Esophagus squamous epithelium (tissue), 5 donors: ENCODE data around the gene CHPF2. TPM values are rescaled to one million over a fixed set of nuclear protein-coding genes. Genes with fewer than 3 reads are reported as not detected.

Experiments
- DNase-seq: peaks from one replicate; lab custom pipeline; 2025; lab: John Stamatoyannopoulos, UW
- H3K27ac ChIP-seq, 4 donors: fragments of 200-600 bp; sonication (generic); one replicate each; pipeline ENCODE4 v1.5.1; 2016 to 2019; ENCODE audit warnings: mild to moderate bottlenecking in 1 of 4
- H3K27me3 ChIP-seq, 4 donors: fragments of 200-600 bp; sonication (generic); 1 replicate in 3 of 4; 2 replicates in 1 of 4; pipeline versions ENCODE4 v1.5.1 to v1.6.0; 2017 to 2021; ENCODE audit warnings: antibody characterized with exemption in 1 of 4
- H3K36me3 ChIP-seq, 3 donors: fragments of 200-600 bp; sonication (generic); one replicate each; pipeline ENCODE4 v1.5.1; 2016 to 2019
- H3K4me1 ChIP-seq, 3 donors: fragments of 200-600 bp; sonication (generic); one replicate each; pipeline ENCODE4 v1.5.1; 2017 to 2019
- H3K4me3 ChIP-seq, 4 donors: fragments of 200-600 bp; sonication (generic); 1 replicate in 3 of 4; 2 replicates in 1 of 4; pipeline ENCODE4 v1.5.1; 2016 to 2019; ENCODE audit warnings: mild to moderate bottlenecking in 2 of 4, moderate library complexity in 1 of 4
- H3K9me3 ChIP-seq, 3 donors: fragments of 200-600 bp; sonication (generic); one replicate each; pipeline ENCODE4 v1.5.1; 2016 to 2019
- POLR2A ChIP-seq, 4 donors: fragments of 450-650 bp; IDR thresholded peaks; one replicate each; pipeline ENCODE4 v1.6.1; 2017; ENCODE audit warnings: antibody characterized with exemption in 4 of 4, mild to moderate bottlenecking in 4 of 4, moderate library complexity in 3 of 4
- WGBS, 2 donors: methylation state at CpG; one replicate each; pipeline ENCODE4 v1.1.5; 2018; 5-methylcytosine and 5-hydroxymethylcytosine counted together
- intact Hi-C: fragments of 100-400 bp; cut with DNase I; formaldehyde crosslinking; loops from one replicate; pipeline ENCODE4 v1.15.0; 2022
- total RNA-seq, 4 donors: library from RNA; depleted of rRNA; stranded (reverse); fragments of >200 nt; gene quantifications; one replicate each; pipeline ENCODE4 v1.1.0, GENCODE V29; 2016
- TF ChIP-seq, protein P1 (sequence below), 6 experiments: fragments of 450-650 bp in 4 of 6; fragments of 200-600 bp in 2 of 6; sonication (generic) in 2 of 6; IDR thresholded peaks; one replicate each; pipeline ENCODE4 v1.5.1; 2016 to 2019; ENCODE audit warnings: antibody characterized with exemption in 6 of 6, mild to moderate bottlenecking in 4 of 6, moderate library complexity in 4 of 6
- donor health status: DM: yes; HTN: yes; CAD: no.

CHPF2 gene
- total RNA-seq, 4 donors from 2014 or later, result 21.8 to 23.5 (median 22.3) TPM

DNA sequence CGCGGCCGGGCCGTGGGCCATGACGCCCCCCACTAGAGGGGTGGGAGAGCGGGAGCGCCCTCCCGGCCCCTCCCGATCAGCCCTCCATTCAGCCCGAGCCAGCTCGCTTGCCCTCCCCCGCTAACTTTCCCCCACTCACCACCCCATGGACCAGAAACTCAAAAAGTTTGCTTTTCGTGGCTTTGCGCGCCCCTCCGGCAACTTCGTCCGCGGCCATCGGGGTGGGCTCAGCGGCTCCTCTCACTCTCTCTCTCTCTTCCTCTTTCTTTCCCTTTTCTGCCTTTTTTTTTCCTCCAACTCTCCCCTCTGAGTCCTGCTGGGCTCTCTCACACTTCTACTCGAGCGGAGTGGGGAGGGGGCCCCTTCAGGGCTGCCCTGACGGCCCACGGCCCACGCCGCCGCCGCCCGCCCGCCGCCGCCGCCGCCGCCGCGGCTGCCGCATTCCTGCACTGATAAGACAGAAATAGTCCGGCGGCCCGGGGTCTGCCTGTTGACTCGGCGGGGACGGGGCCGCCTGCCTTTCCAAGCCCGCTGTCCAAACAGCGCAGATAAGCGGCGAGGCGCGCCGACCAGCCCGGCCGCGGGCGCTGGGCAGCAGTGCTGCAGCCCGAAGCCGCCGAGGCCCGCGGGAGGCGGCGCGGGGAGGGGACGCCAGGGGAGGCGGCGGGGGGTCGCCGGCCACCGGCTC is 16.2 kb downstream of the CHPF2 start, which contains the start of gene SMARCD3:
Gene SMARCD3, minus strand, starts transcription at position 349 of the 688 bp plus-strand sequence. Its CDS starts 132 bp downstream, at position 217.
- intact Hi-C loops, result loop anchor here (5.0 kb wide), 1 partner anchor 54 kb away; no protein-coding TSS in a partner anchor
- Histone ChIP-seq H3K36me3 (no peaks in the 10 kb centered on the region), H3K27me3 (peaks cover 0 to 71% (median 0%) of the 10 kb centered on the region in 4 donors), H3K4me3 (peak within 1 kb of the TSS; percentile 31 to 78 (median 58)), H3K9me3 (no peaks in the 10 kb centered on the region), H3K27ac (peak within 1 kb of the TSS; percentile 71 to 92 (median 86)), H3K4me1 (peaks cover 55 to 99% (median 63%) of the 10 kb centered on the region in 3 donors)
- DNase-seq, result no peak
- WGBS, 2 donors, result 1% methylated on average over 28 to 35 of the region's 71 CpGs
- TF ChIP-seq, protein P1, sequence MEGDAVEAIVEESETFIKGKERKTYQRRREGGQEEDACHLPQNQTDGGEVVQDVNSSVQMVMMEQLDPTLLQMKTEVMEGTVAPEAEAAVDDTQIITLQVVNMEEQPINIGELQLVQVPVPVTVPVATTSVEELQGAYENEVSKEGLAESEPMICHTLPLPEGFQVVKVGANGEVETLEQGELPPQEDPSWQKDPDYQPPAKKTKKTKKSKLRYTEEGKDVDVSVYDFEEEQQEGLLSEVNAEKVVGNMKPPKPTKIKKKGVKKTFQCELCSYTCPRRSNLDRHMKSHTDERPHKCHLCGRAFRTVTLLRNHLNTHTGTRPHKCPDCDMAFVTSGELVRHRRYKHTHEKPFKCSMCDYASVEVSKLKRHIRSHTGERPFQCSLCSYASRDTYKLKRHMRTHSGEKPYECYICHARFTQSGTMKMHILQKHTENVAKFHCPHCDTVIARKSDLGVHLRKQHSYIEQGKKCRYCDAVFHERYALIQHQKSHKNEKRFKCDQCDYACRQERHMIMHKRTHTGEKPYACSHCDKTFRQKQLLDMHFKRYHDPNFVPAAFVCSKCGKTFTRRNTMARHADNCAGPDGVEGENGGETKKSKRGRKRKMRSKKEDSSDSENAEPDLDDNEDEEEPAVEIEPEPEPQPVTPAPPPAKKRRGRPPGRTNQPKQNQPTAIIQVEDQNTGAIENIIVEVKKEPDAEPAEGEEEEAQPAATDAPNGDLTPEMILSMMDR (IDR thresholded peaks at IDR 0.05), result no peak
- no peak for TF ChIP-seq POLR2A (IDR thresholded peaks at IDR 0.05)

DNA sequence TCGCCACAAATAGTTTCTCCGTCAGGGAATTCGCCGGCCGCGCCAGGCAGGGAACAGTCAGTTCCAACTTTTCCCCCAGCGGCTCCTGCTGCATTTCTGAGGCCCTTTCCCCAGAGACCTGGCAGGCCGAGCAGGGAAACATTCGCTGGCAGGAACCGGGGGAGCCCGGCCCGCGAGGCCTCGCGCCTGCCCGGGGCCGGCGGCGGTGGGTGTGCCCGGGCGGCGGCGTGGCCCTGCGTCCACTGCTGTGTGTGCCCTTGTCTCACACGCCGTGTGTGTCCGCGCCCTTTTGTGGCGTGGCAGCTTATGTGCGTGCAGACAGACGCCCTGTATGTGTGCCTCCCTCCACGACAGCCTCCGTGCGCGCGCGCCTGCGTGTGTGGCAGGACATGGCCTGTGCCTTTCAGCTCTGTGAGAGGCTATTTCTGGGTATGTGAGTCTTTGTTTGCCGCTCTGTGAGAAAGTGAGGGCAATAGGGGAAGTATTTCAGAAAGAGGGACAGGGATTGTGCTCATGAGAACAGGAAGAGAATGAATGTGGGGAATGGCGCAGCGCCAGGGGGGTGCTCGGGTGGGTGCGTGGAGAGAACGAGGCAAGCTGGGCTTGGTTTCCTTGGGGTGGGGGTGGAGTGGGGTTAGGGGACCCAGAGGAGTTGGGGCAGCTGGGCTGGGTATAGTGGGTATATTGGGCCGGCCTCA is 16.9 kb downstream of the CHPF2 start:
- Histone ChIP-seq H3K9me3 (no peaks in the 10 kb centered on the region), H3K27ac (peak overlapping the region; percentile 71 to 92 (median 86)), H3K36me3 (no peaks in the 10 kb centered on the region), H3K4me3 (peak overlapping the region; percentile 31 to 78 (median 58)), H3K27me3 (peaks cover 0 to 75% (median 0%) of the 10 kb centered on the region in 4 donors), H3K4me1 (peaks cover 53 to 92% (median 59%) of the 10 kb centered on the region in 3 donors)
- TF ChIP-seq, protein P1 (IDR thresholded peaks at IDR 0.05), result no peak
- peak in 1 of 4 donors; percentile 17 for TF ChIP-seq POLR2A (IDR thresholded peaks at IDR 0.05)
- intact Hi-C loops, result loop anchor here (5.0 kb wide), 1 partner anchor 53 kb away; no protein-coding TSS in a partner anchor
- 3 to 7% methylated on average over 7 to 21 of the region's 45 CpGs for WGBS, 2 donors
- no peak for DNase-seq

DNA sequence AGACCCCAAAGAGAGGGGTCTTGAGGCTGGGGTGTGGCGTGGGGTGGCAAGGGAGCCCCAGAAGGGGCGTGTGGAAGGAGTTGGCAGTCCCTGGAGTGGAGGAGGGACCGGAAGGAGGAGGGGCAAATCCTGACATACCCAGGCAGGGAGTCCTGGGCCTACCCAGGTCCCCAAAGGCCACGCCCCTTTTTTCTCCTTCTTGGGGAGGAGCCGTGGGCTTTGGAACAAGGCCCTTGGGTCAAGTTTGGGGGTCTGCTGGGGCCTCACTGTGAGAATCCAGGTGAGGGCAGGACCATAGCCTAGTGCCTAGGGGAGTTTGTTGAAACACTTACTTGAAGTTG is 17.4 kb downstream of the CHPF2 start:
- peak overlapping the region; percentile 31 to 78 (median 58) for H3K4me3 ChIP-seq
- 8 to 13% methylated on average over 5 of the region's 5 CpGs for WGBS, 2 donors
- no peak for DNase-seq
- H3K9me3 ChIP-seq, result no peaks in the 10 kb centered on the region
- peaks cover 53 to 87% (median 57%) of the 10 kb centered on the region in 3 donors for H3K4me1 ChIP-seq
- peaks cover 0 to 71% (median 0%) of the 10 kb centered on the region in 4 donors for H3K27me3 ChIP-seq
- H3K36me3 ChIP-seq, result no peaks in the 10 kb centered on the region
- peak overlapping the region; percentile 71 to 92 (median 86) for H3K27ac ChIP-seq
- intact Hi-C loops, result loop anchor here (5.0 kb wide), 1 partner anchor 53 kb away; no protein-coding TSS in a partner anchor
- TF ChIP-seq, protein P1 (IDR thresholded peaks at IDR 0.05), result no peak
- TF ChIP-seq POLR2A (IDR thresholded peaks at IDR 0.05), result no peak

- intact Hi-C loops, result no loop called here
- no peak for DNase-seq
- H3K4me3 ChIP-seq, result peak overlapping the region in 2 of 4 donors; percentile 58 to 78
- no peak for TF ChIP-seq POLR2A (IDR thresholded peaks at IDR 0.05)
- TF ChIP-seq, protein P1 (IDR thresholded peaks at IDR 0.05), result no peak
- peaks cover 48 to 79% (median 51%) of the 10 kb centered on the region in 3 donors for H3K4me1 ChIP-seq
- no peaks in the 10 kb centered on the region for H3K36me3 ChIP-seq
- H3K27me3 ChIP-seq, result peaks cover 0 to 67% (median 0%) of the 10 kb centered on the region in 4 donors
- H3K9me3 ChIP-seq, result no peaks in the 10 kb centered on the region
- WGBS, 2 donors, result 64 to 73% methylated on average over 5 to 6 of the region's 7 CpGs
- H3K27ac ChIP-seq, result peak overlapping the region; percentile 82 to 92 (median 86)
Measured at GRCh38 chr7:151250181-151251132, 18.2 kb downstream of the CHPF2 start.
